Hindlimb muscle (tissue), 1 donor: ENCODE results near the gene TYR. TPM values are rescaled to one million over a fixed set of nuclear protein-coding genes. Genes with fewer than 3 reads are reported as not detected.
"Not testable (repeated sequence)": the region's sequence is repeated elsewhere in the genome, so short reads cannot be mapped to it uniquely, and the experiment has no call there.

Experiments
- DNase-seq: peaks from one replicate; pipeline ENCODE4 v3.0.0-alpha.2; 2013
- polyA plus RNA-seq: library from polyadenylated mRNA; unstranded; fragments of 120-200 nt; gene quantifications from one replicate; pipeline ENCODE4 v1.2.1, GENCODE V29; 2013; ENCODE audit not compliant: insufficient read length

TYR gene
- 0.26 TPM for polyA plus RNA-seq

DNA sequence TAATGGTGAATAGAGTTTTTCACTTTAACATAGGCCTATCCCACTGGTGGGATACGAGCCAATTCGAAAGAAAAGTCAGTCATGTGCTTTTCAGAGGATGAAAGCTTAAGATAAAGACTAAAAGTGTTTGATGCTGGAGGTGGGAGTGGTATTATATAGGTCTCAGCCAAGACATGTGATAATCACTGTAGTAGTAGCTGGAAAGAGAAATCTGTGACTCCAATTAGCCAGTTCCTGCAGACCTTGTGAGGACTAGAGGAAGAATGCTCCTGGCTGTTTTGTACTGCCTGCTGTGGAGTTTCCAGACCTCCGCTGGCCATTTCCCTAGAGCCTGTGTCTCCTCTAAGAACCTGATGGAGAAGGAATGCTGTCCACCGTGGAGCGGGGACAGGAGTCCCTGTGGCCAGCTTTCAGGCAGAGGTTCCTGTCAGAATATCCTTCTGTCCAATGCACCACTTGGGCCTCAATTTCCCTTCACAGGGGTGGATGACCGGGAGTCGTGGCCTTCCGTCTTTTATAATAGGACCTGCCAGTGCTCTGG is at the start of gene TYR:
Gene TYR, plus strand, starts transcription at position 185 of the 541 bp plus-strand sequence. Its CDS starts 79 bp downstream, at position 264.
- no peak for DNase-seq

DNA sequence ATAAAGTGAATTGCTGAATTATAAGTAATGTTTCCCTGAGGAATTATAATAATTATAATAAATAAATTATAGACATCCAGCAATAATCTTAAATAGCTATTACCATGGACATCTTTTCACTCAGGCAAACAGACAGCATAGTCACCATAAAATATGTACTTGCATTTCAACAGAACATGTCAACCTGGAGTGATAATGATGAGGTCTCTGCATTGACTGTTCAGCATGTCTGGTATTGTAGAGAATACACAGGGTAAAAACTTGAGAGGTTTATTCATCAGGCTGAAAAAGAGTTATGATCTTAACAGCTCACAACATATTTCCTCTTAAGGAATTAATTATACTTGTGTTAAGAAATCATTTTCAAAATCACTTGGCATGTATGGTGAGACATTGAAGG is 41.1 kb upstream of the TYR start:
- DNase-seq: no peak

DNA sequence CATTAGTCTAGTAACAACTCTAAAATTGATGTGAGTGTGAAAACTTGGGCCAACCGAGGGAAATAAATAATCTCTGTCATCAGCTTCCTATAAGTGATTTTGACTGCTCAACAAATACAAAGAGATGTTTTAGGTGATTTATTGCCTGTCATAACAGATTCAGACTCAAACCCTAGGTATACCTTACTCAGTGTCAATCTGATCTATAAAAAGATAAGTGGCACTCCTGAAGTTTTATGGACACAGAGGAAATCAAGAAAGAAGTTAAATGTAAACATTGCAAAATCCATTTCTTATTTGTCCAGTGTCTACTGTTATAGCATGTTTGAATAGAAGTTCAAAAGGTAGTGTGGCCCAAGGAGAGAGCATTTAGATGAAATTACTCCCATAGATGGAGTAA is 30.4 kb upstream of the TYR start:
- no peak for DNase-seq

DNA sequence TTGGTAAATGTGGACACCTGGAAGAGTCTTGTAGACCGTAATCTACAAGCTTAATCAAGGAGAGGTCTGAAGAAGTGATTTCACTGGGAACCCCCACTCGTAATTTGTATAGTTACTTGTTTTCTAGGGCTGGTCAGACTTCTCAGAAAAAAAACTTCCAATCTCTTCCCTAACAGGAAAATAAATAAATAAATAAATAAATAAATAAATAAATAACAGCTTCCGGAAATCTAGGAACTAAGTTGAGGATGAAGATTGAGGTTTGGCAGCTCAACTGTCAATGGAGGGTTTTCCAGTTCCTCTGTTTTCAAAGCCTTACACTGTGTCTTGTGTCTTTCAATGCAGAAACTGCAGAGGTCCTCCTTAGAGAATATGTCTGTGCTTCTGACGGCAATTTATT is 17.7 kb upstream of the TYR start:
- DNase-seq: no peak

DNA sequence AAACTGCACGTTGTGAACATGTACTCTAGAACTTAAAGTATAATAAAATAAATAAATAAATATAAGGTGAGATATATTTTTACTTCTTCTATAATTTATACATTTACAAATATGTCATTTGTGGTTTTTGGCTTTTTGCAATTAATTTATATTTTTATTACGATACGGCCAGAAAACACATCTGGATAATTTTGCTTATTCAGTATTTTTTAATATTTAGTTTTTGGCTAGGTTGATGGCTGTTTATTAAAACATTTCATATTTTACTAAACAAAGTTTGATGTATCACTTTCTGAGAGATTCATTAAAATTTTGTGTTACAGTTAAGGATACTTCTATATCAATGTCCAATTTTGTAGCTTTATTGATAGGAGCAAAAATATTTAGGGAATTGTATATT is 15.7 kb upstream of the TYR start:
- DNase-seq: no peak

DNA sequence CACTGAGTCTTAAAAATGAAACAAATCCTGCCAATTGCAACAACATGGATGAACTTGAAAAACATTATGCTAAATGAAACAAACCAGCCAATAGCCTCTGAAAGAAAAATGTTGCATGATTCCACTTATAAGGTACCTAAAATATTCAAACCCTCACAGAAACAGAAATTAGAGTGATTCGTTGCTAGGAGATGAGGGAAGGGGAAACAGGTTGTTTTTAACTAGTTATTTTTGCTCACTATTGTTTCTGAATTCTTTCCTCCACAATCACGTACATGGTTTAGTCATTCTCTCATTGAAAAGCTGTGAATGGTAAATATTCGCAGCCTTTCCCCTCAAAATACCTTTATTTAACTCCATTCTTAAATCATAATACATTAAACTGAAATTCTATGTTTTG is 14.0 kb upstream of the TYR start:
- no peak for DNase-seq

DNA sequence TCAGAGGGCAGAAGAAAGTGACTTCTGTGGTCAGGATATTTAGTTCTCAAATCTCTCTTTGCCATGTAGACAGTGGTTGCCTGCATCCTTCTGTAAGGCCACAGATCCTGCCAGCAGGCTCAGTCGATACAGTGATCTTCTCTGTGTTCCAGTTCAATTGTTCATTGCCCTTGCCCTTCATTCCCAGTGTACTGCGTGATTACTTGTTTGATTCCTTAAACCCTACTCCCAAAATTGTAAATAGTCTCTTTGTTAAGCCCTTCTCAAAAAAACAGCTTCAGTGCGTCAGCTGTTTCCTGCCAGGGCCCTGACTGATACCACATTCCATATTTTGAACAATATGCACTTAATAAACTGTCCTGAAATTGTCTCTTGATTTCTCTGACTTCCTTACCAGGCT is 9.3 kb upstream of the TYR start:
- DNase-seq: no peak

DNA sequence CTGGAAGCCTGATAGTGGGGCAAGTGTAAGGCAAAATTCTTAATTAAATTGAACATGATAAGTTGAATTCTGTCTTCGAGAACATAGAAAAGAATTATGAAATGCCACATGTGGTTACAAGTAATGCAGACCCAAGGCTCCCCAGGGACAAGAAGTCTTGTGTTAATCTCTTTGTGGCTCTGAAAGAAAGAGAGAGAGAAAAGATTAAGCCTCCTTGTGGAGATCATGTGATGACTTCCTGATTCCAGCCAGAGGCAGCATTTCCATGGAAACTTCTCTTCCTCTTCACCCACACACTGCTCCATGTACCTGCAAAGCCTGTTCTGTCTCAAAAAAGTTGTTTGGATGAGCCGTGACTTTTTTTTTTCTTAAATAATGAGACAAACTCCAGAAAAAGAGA is 1.9 kb upstream of the TYR start:
- no peak for DNase-seq

DNA sequence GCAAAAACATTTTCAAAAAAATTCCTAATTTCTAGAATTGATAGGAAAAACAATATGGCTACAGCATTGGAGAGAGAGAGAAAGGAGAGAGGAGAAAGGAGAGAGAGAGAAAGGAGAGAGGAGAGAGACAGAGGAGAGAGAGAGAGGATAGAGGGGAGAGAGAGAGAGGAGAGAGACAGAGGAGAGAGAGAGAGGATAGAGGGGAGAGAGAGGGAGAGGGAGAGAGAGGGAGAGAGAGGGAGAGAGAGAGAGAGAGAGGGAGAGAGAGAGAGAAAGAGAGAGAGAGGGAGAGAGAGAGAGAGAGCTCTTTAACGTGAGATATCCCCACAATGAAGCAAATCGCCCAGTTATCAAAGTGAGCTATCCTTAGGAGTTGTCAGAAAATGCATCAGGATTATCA is 737 bp upstream of the TYR start:
- no peak for DNase-seq

DNA sequence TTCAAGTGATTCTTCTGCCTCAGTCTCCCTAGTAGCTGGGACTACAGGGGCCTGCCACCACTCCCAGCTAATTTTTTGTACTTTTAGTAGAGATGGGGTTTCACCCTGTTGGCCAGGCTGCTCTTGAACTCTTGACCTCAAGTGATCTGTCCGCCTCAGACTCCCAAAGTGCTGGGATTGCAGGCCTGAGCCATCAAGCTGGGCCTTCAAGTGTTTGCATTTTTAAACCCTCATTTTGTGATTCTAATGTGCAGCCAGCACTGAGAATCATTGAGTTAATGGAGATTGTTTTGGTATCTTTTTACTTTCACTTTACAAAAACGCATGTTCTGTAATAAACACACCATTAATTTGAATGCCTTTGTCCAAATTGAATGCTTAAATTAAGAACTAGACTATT is 3.4 kb downstream of the TYR start:
- no peak for DNase-seq

DNA sequence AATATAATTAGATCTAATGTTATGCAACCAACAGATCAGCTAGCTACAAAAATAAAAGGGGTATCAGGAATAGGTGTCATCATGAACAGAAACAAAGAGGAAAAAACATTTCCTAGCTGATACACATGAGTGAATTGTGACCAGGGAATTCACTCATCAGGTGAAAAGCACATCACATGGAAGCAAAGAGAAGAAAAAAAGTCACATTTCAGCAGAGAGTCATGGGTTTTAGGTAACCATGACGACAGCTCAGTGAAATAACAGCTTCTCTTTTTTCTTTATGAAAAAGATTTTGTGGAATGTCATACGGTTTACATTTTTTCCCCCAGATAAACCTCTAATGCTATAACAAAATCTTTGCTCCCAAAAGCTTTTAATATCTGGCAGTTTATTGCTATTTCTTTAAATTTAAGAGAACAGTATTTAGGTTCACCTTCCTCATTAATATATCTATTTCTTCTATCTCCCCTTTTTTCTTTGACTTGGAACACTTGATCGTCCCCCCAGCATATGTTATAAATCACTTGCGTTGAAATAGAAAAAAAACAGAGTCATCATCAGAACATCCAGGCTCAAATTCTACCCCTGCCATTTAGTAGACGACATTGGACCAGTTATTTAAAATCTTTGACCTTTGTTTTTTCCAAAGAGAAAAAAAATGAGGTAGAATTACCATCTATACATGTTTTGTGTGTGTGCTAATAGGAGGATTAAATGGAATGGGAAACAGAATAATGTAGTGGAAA is 5.3 kb downstream of the TYR start:
- DNase-seq: peak; percentile 16

DNA sequence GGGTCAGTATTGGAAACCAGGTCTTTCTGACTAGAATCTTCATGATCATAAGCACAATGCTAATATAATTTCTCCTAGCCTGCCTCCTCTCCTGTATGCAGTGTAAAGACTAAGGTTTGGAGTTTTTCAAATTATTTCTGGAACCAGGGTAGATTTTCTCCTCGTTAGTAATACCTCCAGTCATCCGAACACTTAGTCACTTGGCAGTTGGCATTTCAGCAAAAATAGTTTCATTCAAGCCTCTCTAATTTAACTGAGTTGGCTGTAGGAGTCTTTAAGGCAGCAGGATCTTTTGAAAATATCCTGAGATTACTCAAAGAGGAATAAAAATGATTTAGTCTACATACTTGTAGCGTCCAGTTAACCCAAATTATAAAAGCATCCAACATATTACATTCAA is 6.3 kb downstream of the TYR start:
- no peak for DNase-seq

DNA sequence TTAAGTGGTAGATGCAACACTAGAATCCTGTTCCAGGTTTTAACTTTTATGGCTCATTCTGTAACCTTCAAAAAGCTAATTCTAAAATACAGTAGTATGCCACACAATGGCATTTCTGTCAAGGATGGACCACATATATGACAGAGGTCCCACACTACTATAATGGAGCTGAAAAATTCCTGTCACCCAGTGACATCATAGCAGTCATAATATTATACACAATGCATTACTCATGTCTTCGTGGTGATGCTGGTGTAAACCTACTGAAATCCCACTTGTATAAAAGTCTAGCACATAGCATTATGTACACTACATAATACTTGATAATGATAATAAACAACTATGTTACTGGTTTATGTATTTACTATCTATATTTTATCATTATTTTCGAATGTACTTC is 12.1 kb downstream of the TYR start:
- DNase-seq: no peak

DNA sequence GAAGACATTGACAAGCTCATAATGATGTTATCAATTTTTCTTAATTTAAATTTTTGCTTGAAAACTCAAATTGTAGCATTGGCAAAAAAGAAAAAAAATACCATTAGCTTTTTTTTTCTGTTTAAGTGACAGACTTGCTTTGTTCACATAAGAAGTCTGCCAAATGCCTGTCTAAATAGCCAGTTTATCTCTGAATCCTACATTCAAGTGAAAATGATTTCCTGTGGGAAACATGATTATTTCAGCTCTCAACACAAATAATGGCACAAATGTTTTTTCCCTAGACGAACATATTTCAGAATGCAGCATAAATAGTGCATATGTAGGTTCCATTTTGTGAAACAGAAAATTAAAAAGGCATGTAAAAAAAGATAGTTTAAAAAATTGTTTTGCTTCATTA is 23.5 kb downstream of the TYR start:
- DNase-seq: no peak

DNA sequence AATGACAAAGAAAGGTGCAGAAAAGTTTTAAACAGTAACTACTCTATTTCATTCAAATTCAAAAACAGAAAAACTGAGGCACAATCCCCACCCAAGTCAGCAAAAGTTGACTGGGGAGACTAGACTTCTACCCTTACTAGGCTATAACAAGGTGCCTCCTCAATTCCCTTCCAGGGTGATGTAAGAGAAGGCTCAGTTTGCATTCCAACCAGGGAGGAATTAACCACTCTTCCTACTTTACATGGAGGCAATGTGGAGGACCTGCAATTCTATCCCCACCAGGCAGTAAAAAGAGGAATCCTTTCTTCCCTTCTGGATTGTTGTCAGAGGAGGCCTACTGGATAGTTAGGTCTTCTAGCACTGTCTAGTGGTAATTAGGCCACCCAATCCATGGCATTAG is 26.1 kb downstream of the TYR start:
- no peak for DNase-seq

DNA sequence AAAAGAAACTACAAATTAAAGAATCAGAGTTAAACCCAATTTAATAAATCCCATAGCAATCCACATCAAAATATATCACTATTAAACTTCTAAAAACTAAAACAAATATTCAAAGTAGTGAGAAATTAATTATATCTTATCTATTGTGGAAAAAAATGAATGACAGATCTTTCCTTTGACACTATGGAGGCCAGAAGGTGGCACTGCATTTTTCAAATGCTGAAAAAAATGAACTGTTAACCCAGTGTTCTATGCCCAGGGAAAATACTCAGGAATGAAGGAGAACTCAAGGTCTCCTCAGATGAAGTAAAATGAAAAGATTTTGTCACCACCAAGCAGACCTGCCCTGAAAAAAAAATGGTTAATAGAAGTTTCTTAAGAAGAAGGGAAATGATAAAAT is 27.7 kb downstream of the TYR start:
- no peak for DNase-seq

DNA sequence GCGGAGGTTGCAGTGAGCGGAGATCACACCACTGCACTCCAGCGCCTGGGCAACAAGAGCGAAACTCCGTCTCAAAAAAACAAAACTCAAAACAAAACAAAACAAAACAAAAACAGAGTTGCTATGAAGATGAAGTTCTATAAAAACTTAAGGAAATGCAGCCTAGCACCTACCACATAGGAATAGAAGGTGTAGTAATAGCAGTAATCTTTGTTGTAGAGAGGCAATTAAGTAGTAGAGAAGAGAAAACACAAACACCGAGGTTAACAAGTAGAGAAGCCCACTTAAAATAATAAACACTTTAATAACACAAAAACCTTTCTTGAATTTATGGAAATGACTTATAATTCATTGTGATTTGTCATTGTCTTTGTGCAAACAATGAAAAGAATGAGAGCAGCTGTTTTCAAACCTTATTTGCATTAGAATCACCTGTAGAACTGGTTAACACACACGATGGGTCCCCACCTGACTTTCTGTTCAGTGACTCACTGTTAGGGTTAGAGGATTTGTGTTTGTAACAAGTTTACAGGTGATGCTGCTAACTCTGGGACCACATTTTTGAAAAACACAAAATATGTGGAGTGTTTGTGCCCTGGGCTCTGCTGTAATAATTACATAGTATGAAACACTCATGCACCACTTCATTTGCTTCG is 43.1 kb downstream of the TYR start:
- DNase-seq: no peak

DNA sequence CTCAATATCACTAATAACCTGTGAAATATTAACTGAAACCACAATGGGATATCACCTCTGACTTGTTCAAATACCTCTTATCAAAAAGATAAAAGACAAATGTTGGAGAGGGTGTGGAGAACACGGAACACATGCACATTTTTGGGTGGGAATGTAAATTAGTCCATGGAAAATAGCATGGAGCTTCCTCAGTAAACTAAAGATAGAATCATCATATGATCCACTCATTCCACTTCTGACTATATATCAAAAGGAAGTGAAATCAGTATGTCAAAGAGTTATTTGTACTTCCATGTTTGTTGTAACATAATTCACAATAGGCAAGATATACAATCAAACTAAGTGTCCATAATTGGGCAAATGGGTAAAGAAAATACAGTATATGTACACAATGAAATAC is 57.4 kb downstream of the TYR start:
- no peak for DNase-seq

DNA sequence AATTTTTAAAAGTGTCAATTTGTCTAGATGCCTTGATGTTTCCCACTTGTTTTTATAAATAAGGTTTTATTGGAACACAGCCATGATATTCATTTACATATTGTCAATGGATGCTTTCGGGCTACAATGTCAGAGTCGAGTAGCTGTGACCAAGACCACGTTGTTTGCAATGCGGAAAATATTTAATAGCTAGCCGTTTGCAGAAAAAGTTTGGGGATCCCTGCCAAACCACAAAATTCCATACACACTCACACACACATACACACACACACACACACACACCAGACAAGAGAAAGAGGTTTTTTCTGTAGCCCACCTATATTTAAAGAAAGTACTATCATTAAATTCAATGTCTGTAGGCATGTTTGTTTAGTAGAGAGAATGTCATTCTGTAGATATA is 58.3 kb downstream of the TYR start:
- no peak for DNase-seq

DNA sequence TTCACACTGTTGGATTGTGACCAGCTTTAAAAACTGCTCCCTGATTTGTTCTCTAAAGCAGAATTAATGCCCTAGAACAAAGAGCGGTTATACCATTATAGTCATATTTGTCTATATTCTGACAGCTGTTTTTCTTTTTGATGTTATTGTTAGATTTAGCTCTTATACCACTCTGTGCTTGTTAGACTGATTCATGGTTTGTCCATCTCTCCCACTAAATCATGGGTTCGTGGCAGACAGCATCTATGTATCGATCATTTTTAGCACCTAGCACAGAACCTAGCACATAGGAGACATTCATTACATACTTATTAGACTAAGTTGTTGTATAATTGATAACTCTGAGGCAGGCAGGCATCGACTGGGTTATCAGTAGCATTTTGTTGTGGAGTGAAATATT is 69.3 kb downstream of the TYR start:
- not testable (repeated sequence) for DNase-seq

DNA sequence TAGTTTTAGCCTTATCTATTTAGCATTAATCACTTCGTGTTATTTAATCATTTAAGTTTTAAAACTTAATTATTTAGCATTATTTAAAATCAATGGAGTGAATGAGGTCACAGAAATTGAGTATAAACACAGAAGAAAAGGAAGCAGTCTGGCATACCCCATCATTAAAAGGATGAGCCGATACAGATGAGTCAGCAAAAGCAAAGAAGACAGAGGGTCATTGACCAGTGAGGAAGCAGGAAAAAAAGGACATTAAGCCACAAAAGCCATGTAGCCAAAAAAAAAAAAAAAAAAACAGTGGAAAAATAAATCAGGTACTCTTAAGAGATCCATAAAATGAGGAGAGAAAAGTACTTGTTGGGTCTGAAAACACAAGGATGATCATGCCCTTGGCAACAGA is 71.5 kb downstream of the TYR start:
- DNase-seq: no peak

DNA sequence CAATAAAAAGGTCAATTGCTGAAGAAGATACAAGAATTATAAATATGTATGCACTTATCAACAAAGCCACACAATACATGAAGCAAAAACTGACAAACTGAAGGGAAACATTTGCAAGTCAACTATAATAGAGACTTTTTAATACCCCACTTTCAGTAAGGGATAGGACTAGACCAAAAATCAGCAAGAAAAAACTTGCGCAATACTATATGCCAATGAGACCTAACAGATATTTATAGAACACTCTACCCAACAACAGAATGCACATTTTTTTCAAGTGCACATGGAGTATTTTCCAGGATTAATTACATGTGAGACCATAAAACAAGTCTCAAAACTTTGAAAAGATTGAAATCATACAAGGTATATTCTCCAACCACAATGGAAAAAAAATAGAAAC is 83.8 kb downstream of the TYR start:
- DNase-seq: not testable (repeated sequence)

DNA sequence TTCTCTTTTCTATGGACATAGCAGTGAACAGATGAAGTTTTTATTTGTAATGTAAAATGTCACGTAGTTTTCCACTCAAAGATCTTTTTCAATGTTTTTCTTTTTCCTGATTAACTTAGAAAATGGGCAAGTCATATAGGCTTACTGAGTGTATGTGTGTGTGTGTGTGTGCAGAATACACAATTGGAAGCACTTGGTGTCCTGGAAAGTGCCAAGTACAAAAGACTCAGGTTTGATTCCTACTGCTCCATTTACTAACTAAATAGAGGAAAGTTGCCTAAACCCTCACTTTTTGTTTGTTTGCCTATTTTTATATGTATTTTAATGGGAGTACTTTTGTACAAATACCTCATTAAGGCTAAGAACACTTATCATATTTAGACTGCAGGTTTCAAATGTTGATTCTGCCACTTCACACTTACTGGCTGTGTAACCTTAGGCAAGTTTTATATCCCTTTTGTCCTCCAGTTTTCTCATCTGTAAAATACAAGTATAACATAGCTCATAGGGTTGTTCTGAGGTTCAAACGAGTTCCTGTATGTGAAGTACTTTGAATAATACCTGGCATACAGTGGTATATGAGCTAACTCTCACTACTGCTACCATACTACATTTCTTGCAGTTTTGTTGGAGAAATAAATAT is 90.1 kb downstream of the TYR start:
- no peak for DNase-seq
